ENCODE measurements around the gene UMAD1. TPM values are rescaled to one million over a fixed set of nuclear protein-coding genes. Genes with fewer than 3 reads are reported as not detected.

The UMAD1 gene
- total RNA-seq, 1 experiment from 2014 or later: 25.1 TPM

GRCh38 chr7:7764520-7765396 lies 124.2 kb downstream of the UMAD1 start:
- DNase-seq (ENCODE audit: low read depth): no peak

DNA sequence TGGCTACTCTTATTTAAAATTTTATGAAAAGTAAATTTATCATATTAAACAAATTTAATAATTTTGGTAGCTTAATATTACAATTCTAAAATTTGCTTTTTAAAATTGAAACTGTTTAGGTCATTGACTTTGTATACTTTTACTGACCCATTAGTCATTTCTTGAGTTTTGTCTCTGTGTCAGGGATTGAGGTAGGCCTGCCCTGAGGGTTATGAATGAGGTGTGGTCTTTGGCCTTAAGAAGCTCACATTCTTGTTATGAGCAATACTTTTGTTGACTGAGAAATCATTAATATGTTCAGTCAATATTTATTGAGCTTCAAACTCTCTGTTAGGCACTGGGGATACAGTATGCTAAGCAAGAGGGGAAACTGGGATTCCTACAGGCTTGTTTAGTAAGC lies 124.9 kb downstream of the UMAD1 start:
- no peak for DNase-seq (ENCODE audit: low read depth)

- no peak for DNase-seq (ENCODE audit: low read depth)
Measured at GRCh38 chr7:7766671-7767070, 126.1 kb downstream of the UMAD1 start.

DNA sequence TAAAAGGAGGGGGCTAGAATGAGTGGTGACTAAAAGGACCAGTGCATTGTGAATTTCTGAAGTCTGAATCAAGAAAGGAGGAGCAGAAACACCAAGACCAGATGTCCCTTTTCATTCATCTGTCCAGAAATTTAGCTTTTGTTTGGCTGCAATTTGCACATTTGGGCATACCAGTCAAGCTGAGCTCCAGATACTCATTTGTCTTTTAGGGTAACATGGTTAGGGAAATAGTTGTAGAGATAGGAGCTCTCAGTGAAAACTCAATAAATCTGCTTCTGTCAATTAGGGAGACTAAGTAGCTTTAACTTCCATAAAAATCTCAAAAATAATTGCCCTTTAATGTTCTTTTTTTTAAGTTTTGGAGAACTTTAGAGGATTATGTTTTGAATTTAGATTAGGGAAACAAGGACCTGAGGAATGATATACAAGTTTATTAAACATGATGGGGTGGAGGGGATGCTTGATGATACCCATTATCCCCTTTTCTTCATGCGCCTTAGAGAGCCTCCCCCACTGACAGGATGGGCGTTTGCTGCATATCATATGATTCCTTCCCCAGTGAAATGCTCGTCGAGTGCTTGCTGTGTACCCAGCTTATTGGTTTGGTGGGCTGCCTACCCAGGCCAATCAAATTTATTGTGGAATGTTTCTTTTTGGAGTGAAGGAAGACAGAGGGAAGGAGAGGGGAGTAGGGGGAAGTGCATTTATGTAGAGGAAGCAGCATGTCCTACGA lies 128.6 kb downstream of the UMAD1 start:
- peak; percentile 31 for DNase-seq (ENCODE audit: low read depth)

DNA sequence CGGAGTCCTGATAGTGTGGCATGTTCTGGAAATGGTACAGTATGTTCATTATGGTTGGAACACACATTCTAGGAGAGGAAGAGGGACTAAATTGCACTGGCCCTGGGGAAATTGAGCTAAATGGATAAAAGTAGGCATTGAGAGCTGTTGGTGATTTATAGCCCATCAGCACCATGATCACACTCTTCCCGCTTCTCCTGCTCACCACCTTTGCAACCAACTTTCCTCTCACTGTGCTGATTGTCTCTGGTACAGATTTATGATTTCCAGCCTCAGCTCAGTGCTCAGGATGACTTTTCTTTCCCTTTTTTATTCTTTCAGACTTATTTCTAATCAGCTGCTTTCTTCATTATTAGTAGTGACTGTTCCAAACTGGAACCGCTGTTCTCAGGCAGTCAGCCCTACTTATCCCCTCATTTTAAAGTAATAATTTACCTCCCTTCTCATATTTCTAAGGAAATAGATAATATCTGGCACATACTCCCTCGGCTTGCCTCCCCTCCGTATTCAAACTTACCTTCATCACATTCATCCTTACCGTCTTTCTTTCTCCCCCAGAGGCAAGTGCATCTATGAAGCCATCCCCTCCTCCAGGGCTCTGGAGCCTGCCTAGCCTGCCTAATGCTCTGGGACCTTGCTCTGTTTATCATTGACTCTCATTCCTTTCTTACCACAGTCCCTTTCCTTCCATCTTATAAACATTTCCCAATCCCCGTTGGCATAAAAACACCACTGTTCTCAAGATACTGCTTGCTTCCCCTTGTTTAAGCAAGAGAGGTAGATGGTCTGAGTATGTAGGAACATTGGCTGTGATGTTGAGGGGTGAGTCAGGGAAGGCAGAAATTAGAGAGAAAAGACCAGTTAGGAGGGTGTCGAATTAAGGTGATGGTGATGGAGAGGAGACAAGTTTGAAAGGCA lies 129.4 kb downstream of the UMAD1 start:
- DNase-seq (ENCODE audit: low read depth): no peak

GRCh38 chr7:7771452-7771851 lies 130.9 kb downstream of the UMAD1 start:
- DNase-seq (ENCODE audit: low read depth): peak; percentile 36

DNA sequence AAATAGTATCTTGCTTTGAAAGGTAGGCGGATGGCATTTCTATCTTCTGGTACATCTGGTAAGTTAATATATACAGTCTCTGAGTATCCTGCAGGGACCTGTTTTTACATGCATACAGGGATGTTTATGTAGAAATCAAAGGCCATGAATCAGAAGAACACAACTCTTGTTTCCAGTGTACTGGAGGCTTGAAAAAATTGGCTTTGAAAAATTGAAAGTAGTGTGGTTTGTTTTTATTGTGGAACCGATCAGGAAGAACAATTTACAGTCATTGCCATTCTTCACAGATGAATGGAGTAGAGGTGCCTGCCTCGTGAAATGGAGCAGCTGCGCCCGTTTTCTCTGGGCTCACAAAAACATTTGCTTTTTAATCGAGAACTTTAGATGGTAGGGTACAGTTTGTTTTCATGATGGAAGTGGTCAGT lies 131.9 kb downstream of the UMAD1 start:
- DNase-seq (ENCODE audit: low read depth): peak; percentile 75

- DNase-seq (ENCODE audit: low read depth): no peak
Measured at GRCh38 chr7:7773334-7774309, 133.1 kb downstream of the UMAD1 start.

- no peak for DNase-seq (ENCODE audit: low read depth)
Measured at GRCh38 chr7:7779888-7780287, 139.3 kb downstream of the UMAD1 start.

DNA sequence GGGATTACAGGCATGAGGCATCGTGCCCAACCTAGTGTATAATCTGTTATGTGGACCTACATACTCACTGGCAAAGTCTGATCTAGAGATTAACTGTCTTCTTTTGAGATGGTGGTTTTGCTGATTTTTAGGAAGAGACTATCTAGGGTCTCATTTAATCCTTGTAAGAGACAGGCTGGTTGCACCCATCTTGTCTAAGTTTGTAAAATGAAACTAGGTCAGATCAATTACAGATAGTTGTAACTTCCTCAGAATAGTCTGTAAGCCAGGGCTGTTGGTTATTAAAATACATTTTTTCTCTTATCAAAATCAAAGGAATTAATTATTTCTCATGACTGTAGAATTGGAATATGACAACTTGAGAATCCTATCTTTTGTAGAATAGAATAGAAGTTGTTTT lies 142.4 kb downstream of the UMAD1 start:
- no peak for DNase-seq (ENCODE audit: low read depth)

DNA sequence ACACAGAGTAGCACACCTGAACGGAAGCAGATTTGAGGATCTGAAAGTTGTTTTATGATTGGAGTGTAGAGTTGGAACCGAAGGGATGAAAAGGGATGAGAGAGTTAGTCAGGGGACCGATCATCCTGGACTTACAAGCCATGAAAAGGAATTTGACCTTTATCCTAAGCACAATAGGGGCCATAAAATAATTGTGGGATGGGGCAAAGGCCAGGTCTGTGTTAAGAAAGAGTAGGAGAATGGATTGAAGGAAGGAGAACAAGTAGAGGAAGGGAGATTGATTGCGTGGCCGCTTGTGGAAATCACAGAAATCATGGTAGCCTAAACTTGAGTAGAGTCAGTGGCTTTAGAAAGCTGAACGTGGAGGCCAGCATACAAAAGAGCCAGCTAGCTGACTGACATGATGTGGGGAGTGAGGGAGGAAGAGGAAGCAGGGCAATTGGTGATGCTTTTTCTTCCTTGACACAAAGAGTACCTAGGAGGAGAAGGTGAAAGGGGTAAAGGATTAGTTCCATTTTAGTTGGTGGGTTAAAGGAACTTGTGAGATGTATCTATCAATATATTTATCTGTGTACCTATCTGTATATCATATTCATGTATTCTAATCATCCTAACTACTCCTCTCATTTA lies 144.9 kb downstream of the UMAD1 start:
- no peak for DNase-seq (ENCODE audit: low read depth)

GRCh38 chr7:7786595-7786994 lies 146.0 kb downstream of the UMAD1 start:
- no peak for DNase-seq (ENCODE audit: low read depth)

DNA sequence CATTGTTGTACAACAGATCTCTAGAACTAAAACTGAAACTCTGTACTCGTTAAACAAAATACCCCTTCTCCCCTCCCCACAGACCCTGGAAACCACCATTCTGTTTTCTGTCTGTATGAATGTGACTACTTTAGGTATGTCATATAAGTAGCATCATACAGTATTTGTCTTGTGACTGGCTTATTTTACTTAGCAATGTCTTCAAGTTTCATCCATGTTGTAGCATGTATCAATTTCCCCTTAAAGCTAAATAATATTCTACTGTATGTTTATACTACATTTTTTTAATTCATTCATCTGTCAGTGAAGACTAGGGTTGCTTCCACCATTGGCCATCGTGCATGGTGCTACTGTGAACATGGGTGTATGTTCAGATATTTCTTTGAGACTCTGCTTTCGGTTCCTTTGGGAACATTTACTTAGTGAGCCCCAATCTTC lies 149.0 kb downstream of the UMAD1 start:
- DNase-seq (ENCODE audit: low read depth): no peak

- DNase-seq (ENCODE audit: low read depth): peak; percentile 26
Measured at GRCh38 chr7:7790041-7790741, 149.6 kb downstream of the UMAD1 start.

DNA sequence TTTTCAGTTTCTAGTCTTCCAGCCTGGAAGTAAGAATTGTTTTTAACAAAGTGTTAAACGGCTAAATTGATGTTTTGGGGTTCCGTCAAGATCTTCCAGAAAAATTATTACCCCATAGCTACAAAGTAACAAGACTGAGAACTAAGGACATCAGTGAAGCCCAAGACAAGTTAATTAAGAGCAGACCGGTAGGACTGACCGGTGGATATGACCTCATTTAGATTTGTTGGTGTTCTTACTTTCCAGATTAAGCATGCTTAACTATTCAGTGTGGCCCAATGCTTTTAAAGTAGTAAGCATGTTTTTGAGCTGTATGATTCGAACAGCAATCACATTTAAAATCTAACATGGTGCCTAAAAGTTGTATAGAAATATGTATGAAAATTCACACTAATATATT lies 151.0 kb downstream of the UMAD1 start:
- DNase-seq (ENCODE audit: low read depth): no peak

GRCh38 chr7:7792056-7792455 lies 151.5 kb downstream of the UMAD1 start:
- DNase-seq (ENCODE audit: low read depth): peak; percentile 49

DNA sequence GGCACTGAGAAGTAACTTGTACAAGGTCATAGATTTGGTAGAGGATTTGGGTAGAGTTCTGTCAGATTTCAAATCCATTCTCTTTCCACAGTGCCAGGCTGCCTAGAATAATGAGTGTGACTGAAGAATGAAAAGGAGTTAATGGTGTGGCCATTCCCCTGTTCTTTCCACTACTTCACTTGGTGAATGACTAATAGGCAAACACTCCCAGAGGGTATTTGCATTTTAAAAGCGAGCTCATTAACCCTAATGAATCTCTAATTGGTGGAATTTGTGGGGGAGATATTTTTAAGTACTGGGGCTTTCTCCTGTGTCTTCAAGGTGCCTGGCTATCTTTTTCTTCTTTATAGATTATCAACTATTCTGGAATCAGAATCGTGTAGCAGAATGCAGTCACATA lies 152.7 kb downstream of the UMAD1 start:
- no peak for DNase-seq (ENCODE audit: low read depth)

DNA sequence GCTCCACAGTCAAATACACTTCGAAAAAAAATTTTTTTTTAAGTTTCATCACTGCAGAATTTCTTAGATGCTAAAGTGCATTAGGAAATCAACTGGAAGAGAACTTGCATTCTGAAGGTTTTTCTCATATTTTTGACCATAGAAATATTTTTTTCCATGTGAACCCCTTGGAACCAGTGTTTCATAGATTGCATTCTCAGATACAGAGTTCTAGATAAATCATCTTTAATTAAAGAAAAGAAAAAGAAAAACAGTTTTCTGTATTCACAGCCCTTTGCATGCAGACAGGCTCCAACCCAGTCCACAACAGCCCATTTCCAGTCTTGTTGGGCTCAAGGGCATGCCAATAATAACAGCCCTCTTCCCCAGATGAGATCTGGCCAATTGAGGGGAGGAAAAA lies 153.4 kb downstream of the UMAD1 start:
- DNase-seq (ENCODE audit: low read depth): no peak

GRCh38 chr7:7795203-7795602 lies 154.7 kb downstream of the UMAD1 start:
- DNase-seq (ENCODE audit: low read depth): no peak
